Measurements from ENCODE around the gene ECE1. TPM values are rescaled to one million over a fixed set of nuclear protein-coding genes. Genes with fewer than 3 reads are reported as not detected.

ECE1 gene
- total RNA-seq, 1 donor from 2014 or later: 336 TPM

DNA sequence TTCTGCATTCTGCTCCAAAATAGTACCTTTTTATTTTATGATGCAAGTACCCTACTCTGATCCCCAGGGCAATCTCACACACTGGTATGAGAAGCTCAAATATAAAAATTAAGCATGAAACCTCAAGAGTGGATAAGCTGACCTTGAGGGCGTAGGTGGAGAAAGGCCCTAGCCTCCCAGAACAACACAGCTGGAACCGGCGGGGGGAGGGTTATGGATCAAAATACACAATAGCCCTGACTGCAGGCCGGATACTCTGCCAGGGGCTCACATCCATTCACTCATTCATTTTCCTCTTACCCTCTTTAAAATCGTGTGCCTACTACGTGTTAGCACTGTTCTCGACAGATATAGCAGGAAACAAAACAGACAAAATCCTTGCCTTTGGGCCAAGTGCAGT, 32.8 kb upstream of the ECE1 start:
- peaks cover 71 to 91% of the 10 kb centered on the region in 2 donors for H3K4me1 ChIP-seq
- H3K27ac ChIP-seq: peak overlapping the region; percentile 94 to 95
- TF ChIP-seq CTCF (IDR thresholded peaks at IDR 0.05): no peak
- intact Hi-C loops (cut with DNase I): no loop called here
- no peaks in the 10 kb centered on the region for H3K9me3 ChIP-seq
- no peaks in the 10 kb centered on the region for H3K36me3 ChIP-seq
- no peak overlapping the region for H3K4me3 ChIP-seq
- DNase-seq (ENCODE audit: low spot score in 2 of 2): peak in 1 of 2 donors; percentile 77
- H3K27me3 ChIP-seq: no peaks in the 10 kb centered on the region

GRCh38 chr1:21322681-21323016, 32.4 kb upstream of the ECE1 start:
- H3K27ac ChIP-seq: peak overlapping the region; percentile 94 to 95
- H3K4me3 ChIP-seq: no peak overlapping the region
- H3K27me3 ChIP-seq: no peaks in the 10 kb centered on the region
- TF ChIP-seq CTCF (IDR thresholded peaks at IDR 0.05): no peak
- H3K36me3 ChIP-seq: no peaks in the 10 kb centered on the region
- H3K9me3 ChIP-seq: no peaks in the 10 kb centered on the region
- no peak for DNase-seq (ENCODE audit: low spot score in 2 of 2)
- intact Hi-C loops (cut with DNase I): no loop called here
- peaks cover 75 to 96% of the 10 kb centered on the region in 2 donors for H3K4me1 ChIP-seq

DNA sequence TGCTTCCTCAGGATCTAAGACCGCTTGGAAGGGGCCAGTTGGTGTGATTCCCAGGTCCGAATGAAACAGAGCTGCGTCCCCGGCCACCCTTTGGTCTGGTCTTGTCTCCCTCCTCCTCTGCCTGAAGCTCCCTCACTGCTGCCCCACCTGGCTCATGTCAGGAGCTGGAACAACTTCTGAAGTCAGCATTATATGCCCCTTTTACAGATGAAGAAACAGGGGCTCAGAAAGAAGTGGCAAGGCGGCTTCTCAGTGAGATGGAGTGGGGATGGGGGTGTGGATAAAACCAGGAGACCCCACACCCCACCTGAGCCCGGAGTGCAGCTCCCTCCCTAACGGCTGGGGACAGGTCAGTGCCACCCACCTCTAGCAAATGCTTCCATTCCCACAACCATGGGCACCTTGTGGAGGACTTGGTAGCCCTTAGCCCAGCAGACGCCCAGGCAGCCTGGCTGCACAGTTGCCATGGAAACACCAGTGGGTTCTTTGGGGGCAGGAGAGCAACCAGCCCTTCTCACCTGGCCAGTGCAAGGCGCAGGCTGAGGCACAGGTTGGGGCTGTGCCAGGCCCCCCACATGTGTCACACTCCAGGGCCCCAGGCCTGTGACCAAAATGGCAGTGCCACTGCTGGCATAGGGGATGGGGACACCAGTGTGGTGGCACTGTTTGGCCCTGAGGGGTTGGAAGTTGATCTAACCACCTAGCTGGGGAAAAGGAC, 31.9 kb upstream of the ECE1 start:
- intact Hi-C loops (cut with DNase I): loop anchor here (2.0 kb wide), 1 partner anchor 13 kb away; no protein-coding TSS in a partner anchor
- Histone ChIP-seq H3K27me3 (no peaks in the 10 kb centered on the region), H3K4me1 (peaks cover 73 to 94% of the 10 kb centered on the region in 2 donors), H3K9me3 (no peaks in the 10 kb centered on the region), H3K4me3 (no peak overlapping the region), H3K27ac (peak overlapping the region; percentile 94 to 95), H3K36me3 (no peaks in the 10 kb centered on the region)
- TF ChIP-seq CTCF (IDR thresholded peaks at IDR 0.05): no peak
- DNase-seq (ENCODE audit: low spot score in 2 of 2): no peak

GRCh38 chr1:21320410-21321108, 30.3 kb upstream of the ECE1 start:
- Histone ChIP-seq H3K4me3 (no peak overlapping the region), H3K9me3 (no peaks in the 10 kb centered on the region), H3K4me1 (peaks cover 58 to 93% of the 10 kb centered on the region in 2 donors), H3K27ac (peak overlapping the region; percentile 94 to 97), H3K36me3 (no peaks in the 10 kb centered on the region), H3K27me3 (no peaks in the 10 kb centered on the region)
- intact Hi-C loops (cut with DNase I): loop anchor here (2.0 kb wide), 1 partner anchor 14 kb away; no protein-coding TSS in a partner anchor
- no peak for DNase-seq (ENCODE audit: low spot score in 2 of 2)
- no peak for TF ChIP-seq CTCF (IDR thresholded peaks at IDR 0.05)

GRCh38 chr1:21319447-21320407, 29.5 kb upstream of the ECE1 start:
- intact Hi-C loops (cut with DNase I): loop anchor here (2.0 kb wide), 1 partner anchor 15 kb away; no protein-coding TSS in a partner anchor
- peak overlapping the region in 1 of 2 donors; percentile 16 for H3K4me3 ChIP-seq
- TF ChIP-seq CTCF (IDR thresholded peaks at IDR 0.05): peak in 2 of 3 experiments; percentile 11 to 30
- H3K36me3 ChIP-seq: no peaks in the 10 kb centered on the region
- DNase-seq (ENCODE audit: low spot score in 2 of 2): peak in 1 of 2 donors; percentile 82
- peaks cover 50 to 89% of the 10 kb centered on the region in 2 donors for H3K4me1 ChIP-seq
- H3K27me3 ChIP-seq: no peaks in the 10 kb centered on the region
- H3K9me3 ChIP-seq: no peaks in the 10 kb centered on the region
- H3K27ac ChIP-seq: peak overlapping the region; percentile 94 to 97
